GM12892 (cell line): ENCODE data around the gene TAP1.

ENCODE experiments used
- POLR2A ChIP-seq: IDR thresholded peaks from 2 replicates; pipeline ENCODE4 v1.6.1; 2011; ENCODE audit warnings: low read depth, low read length, control low read depth
- TAF1 ChIP-seq: IDR thresholded peaks from 2 replicates; pipeline ENCODE4 v1.6.1; 2011; ENCODE audit warnings: low read depth, mild to moderate bottlenecking, control low read depth, low read length, borderline replicate concordance

GRCh38 chr6:32807020-32807580 lies 46.4 kb downstream of the TAP1 start:
- TF ChIP-seq POLR2A: no peak
- TF ChIP-seq TAF1: no peak
